HG03108 (cell line): ENCODE measurements around the gene FAM219B.

ENCODE experiments used
- ATAC-seq: cut with Tn5 transposase; IDR thresholded peaks from one replicate; pipeline ENCODE4 v1.9.1; 2021; ENCODE audit warnings: moderate library complexity; ENCODE audit not compliant: unreplicated experiment

The FAM219B gene

DNA sequence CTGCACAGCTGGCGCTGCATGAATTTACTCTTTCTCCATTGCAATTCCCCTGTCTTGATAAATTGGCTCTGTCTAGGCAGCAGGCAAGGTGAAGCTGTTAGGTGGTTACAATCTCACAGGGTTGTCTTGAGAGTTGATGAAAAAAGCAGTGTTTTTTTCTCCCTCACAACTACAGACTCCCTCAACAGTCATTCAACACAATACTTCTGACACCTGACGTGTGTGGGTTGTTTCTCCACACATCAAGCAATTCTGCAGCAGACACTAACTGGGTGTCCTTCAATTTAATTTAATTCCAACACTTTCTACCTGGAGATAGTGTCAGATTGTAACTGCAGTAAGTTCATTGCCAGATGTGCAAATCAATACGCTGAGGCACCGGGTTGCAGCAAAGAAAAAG is 28.4 kb downstream of the FAM219B start:
- no peak for ATAC-seq

DNA sequence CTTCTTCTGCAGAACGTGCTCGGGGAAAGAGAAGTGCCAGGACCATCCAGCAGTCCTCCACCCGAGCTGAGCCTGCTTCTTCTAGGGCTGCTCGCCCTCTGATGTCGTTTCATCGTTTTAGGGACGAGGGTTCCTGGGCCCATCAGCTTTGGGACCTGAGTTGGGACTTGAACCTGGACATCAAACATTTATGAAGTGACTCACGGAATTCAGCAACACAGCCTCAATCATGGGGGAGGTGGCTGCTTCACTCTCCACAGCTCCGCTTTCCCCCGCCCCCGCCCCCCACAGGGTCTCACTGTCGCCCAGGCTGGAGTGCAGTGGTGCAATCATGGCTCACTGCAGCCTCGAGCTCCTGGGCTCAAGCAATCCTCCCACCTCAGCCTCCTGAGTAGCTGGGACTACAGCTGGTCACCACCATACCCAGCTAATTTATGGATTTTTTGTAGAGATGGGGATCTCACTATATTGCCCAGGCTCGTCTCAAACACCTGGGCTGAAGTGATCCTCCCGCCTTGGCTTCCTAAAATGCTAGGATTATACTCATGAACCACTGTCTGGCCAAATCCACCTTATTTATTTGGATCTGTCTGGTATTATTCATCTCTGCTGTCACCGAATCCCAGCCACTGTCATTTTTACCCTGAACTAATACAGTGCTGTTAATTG is 32.8 kb downstream of the FAM219B start:
- no peak for ATAC-seq

DNA sequence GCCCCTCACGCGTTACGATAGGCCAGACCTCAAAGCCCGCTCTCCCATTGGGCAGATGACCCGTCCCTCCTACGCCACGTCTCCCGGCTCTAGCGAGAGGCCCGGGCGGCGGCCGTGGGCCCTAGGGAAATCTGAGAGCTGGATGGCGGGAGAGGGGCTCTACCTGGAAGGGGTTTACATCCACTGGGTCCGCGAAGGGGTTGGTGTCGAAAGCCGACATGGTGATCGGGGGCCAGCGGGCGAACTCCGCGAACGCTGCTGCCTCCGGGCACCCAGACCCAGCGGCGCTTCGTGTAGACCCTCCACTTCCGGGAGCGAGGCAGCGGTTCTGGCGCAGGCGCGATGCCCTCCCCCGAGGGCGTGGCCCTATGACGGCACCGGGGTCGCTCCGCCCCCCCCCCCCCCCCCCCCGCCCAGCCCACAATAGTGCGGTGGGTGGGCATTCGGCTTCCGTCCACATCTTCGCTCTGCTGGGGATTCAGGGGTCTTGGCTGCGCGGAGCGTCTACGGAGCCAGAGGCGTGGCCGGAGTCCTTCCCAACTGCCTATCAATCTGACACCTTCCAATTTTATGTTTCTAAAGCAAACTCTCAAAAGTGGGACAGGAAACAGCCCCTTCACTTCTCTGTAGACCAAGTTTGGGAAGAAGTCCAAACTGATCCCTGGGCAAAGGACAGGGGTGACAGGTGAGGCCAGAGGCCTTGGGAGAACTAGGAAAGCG is 33.5 kb downstream of the FAM219B start, which contains the start of gene SCAMP2:
TSS of gene SCAMP2 (minus strand) at position 330 of the 720 bp plus-strand sequence. CDS start at position 220, 110 bp downstream.
- ATAC-seq = peak; percentile 71

DNA sequence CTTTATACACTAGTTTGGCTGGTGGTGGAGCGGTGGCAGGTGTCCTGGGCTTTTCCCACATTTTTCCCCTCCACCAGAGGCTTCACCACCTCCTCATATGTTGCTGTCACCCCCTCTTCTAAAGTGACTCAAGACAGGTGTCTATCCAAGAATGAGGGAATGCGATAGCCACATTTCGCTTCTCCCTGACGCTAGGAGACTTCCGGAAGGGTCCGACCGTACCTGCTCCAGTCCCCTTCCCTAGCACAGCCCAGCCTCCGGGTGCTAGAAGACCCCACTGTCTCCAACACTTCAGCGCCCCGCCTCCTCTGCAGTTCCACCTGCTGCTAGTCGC is 34.0 kb downstream of the FAM219B start:
- ATAC-seq = no peak

DNA sequence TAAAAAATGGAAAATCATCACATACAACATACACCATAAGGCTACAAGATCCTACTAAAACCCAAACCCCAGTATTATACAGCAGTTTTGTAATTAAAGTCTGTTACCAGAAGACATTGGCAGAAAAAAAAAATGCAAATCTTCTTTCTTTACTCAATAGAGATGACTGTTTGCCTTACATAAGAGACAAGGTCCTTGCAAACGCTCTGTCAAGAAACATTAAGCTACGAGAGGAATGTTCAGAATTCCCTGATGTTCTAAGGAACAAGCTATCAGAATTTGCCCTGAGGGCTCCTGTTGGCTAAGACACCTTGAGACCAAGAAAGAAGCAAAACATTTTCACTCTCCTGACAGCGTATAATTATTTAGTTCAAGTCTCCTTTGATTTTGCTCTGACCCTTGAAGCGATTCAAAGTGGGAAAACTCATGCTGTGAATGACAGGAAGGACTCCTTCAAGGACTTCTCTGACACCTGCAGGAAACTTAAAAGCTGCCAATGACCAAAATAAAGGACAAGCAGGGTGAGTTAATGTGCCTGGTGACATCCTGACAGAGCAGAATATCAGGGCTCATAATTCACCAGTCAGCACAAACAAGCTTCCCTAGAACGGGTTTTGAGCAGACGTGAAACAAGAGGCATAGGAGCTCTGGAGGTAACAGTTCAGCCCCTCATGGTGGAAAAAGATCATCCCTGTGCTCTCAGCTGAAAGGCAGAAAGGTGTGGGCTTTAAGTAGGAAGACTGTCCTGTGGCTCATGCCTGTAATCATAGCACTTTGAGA is 36.0 kb downstream of the FAM219B start:
- no peak for ATAC-seq

DNA sequence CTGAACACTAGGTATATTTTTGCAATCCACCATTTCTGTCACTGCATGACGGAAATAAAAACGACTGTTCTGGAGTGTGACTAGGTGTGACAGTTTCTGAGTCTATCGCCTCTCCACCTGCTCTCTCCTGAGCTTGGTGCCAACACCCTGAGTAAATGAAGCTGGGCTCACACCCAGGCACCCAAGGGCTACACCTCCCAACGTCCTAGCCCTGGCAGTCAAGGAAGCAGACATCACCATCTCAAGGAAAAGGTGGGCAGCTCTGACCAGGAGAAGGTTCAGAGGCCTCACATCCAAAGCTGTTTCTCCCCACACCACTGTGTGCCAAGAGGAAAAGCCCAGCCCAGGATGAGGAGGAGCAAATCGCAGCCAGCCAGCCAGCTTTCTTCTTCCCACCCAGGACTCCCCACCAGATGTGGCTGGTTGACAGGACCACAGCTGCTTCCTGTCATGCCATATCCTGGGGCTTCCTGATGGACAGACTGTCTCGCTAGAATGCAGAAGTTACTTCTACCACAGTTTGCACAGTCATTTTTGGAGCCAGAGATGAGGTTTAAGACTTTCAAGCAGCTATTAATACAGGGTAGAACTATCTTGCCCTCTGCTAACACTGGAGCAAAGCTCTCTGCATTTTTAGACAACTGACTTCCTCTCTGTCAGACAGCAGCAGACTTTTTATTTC is 36.8 kb downstream of the FAM219B start:
- peak; percentile 53 for ATAC-seq

DNA sequence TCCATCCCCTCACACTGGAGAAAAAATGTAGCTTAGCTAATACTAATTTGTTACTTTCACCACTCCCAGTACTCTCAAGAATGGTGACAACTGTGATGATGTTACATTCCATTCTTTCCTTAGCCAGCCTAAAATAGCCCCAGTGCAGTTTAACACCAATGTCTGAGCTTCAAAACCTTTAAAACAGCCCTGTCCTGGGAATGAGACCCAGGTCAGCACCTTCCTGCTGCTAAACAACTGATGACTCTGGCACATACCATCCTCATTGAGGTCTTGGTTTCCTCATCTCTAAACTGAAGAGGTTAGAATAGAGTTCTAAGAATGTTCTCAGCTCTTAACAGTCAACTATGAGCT is 37.3 kb downstream of the FAM219B start:
- ATAC-seq = no peak

DNA sequence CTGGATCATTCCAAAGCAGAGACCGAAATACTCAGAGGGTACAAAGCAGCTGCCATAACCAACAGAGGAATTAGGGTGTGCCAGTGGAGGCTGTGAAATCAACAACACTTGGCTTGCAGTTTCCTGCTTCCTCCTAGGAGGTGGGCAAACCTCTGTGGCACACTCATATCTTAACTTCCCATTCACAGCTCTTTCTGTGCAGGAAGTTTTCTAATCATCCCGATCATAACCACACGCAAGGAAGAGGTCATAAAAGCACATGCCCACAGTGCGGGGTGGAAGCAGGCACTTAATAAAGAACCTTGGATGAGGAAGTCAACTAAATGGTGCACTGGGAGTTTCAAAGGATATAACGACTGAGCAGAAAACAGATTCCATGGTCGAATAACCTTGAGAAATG is 38.6 kb downstream of the FAM219B start:
- ATAC-seq = no peak

DNA sequence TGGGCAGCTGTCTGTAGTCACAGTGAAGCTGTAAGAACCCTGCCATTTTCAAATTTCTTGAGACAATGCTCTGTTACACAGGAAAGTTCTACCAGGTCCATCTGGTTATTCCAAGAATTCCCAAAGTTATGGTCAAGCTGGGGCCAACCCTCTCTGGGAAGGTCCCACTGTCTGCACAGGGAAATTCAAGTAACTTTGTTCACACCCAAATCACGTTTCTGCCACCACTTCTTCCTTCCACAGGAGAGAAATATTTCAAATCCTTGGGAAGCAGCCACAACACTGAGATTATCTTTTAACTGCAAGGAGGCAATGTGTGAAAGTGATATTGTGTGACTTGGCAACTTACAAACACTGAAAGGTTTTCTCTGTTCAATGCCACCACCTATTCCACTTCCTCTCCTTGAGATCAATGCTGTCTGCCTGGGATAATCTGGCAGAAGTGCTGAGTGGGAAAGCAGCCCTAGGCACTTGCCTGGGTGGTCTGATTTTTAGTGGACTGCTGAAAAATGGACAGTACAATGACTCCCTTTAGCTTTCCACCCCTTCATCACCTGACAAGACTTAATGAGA is 39.1 kb downstream of the FAM219B start:
- no peak for ATAC-seq

DNA sequence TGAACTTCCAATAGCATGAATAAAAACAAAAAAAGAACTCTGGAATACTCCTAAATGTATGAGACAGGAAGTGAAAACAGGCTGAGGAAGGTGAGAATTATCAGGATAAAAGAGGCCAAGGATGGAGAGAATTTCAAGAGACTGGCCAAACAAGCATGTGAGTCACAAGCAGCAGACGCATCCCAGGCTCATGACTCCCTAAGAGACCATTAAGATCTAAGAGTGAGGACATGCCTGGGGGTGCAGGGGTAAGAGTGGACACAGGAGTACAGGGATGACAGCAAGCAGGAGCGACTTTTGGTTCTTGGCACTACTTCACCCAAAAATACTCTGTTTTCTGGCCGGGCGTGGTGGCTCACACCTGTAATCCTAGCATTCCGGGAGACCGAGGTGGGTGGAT is 40.6 kb downstream of the FAM219B start:
- ATAC-seq = no peak

DNA sequence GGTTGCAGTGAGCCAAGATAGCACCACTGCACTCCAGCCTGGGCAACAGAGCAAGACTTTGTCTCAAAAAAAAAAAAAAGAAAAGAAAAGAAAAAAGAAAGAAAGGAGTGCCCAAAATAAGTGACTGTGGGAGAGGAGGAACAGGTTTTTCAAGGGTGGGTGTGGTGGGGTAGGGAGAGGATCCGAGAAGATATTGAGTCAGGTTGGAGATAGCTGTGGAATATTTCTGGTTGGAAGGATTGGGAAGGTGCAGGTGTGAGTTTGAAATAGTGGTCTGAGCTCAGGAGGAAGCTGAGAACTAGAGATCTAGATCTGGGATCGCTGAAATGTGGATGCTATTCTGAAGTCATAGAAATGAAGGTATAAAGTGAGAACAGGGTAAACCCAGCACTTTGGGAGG is 41.3 kb downstream of the FAM219B start:
- ATAC-seq = no peak

DNA sequence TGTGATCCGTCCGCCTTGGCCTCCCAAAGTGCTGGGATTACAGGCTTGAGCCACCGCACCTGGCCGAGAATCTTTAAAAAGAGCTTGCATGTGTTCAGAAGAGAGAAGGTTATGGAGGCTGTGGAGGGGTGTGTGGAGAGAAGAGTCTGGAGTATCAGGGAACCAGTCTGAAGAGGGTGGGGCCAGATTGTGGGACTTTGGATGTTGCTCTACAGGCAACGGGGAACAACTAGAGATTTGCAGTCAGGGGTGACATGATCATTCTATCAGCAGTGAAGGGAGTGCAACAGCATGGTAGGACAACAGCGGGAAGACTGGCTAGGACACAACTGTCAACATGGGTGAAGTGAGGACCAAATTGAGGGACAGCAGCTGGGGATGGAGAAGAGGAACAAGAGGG is 42.4 kb downstream of the FAM219B start:
- no peak for ATAC-seq

DNA sequence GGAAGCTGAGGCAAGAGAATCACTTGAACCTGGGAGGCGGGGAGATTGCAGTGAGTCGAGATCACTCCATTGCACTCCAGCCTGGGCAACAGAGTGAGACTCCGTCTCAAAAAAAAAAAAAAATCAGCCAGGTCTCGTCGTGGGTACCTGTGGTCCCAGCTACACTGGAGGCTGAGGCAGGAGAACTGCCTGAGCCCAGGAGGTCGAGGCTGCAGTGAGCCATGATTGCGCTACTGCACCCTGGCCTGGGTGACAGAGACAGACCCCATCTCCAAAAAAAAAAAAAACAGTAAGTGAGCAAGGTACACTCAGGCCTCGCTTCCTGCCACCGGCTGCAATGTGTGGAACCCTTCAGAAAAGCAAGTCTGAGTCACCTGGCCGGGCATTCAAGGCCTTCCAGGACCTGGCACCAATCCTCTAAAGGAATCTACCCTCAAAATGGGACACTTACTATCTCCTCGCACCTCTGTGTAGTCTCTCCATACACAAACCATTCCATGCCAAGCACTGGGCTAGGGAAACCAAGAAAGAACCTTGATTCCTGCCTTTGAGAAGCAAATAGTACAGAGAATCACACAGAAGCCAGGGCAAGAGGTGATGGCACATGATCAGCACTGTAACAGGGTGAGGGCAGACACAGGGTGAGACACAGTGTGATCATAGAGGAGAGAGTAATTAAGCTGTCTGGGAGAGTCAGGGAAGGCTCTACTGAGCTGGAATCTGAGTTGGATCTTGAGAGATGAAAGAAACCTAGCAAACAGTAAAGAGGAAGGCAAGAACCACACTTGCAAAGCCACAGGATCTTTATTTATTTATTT is 43.2 kb downstream of the FAM219B start:
- ATAC-seq = no peak

DNA sequence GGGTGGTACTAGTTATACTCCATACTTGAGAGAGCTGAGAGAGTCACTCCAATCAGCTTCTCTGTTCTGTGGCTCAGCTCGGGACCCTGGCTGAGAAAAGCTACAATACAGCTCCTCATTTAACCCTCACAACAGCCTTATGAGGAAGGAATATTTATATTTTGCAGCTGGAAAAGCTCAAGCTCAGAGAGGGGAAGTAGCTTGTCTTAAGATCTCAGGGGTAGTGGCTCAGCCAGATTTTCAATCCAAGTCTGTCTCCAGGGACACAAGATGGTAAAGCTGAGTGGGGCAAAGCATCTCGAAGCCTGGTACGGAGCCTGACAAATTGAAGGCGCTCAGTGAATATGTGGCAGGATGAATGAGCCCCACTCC is 48.3 kb downstream of the FAM219B start:
- ATAC-seq = no peak

DNA sequence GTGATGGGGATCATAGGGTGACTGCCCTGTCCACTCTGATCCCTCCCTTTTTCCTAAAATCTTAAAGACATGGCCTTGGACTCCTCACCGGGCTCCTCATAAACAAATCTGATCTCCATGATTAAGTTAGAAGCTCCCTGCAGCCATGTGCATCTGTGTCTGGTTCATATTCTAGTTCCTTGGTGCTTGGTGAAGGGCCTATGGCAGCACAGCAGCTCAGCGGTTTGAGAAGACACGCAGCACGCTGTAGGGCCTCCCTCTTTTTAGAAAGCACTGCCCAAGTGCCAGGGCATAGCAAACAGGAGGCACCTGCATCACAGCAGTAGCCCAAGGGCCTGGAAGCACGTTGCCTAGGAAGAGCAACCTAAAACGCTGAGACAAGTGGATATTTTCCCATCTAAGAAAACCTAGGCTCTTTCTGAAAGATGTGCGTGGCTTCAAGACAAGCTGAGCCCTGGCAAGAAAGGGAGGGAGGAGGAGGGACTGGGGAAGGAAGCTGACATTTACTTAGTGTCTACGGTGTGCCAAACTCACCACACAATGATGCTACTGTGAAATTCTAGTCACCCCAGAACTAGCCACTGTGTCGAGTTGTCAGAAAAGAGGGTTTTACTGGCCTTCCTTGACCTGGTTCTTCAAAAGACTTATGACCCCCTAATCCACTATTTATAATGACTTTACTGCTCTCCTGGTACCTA is 48.8 kb downstream of the FAM219B start:
- no peak for ATAC-seq

DNA sequence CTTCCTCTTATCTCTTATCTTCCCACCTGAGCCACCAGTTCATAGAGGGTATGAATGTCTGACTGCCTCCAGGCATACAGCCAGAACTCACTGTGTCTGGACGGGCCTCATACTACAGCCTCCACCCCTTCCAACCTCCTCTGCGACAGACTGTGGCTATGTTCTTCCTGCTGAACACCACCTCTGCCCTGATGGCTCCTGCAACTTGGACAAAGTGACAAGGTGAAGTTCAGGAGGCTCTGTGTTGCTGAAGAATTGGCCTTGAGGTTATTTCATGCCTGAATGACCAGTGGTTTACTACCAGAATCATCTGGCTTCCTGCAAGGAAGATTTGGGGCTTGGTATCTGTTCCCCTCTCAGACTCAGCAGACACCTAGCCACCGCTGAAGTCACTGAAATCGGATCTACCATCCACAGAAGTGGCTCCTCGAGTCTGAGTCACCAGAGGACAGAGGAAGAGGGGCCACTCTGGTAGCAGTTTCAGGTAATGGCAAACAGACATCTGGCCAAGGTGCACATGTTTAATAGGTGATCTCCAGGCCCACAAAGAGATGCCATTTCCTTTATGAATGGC is 49.5 kb downstream of the FAM219B start:
- ATAC-seq = peak; percentile 80

DNA sequence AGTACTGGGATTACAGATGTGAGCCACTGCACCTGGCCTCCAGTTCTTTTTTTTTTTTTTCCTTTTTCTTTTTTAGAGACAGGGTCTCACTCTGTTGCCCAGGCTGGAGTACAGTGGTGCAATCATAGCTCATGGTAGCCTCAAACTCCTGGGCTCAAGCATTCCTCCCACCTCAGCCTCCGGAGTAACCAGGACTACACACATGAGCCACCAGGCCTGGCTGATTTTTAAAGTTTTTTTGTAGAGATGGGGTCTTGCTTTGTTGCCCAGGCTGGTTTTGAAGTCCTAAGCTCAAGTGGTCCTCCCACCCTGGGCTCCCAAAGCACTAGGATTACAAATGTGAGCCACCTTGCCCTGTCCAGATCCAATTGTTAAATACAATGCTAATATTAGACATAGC is 50.1 kb downstream of the FAM219B start:
- ATAC-seq = no peak

DNA sequence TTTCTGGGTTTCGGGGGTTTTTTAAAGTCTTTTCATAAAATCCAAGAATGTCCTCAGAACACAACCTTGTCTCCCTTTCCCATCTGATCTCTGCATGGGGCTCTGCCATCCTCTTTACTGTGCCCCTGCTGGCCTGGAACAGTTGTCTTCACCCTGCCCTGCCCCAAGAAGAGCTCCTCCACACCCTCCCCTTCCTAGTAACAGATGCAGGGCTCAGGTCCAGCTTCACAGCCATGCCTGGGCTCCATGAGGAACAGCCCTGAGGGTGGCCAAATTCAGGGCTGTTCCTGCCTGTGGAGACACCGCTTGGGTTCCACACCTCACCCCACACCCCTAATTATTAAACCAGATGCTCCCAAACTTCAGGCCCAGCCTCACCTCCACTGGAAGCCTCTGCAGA is 50.8 kb downstream of the FAM219B start:
- ATAC-seq = no peak

DNA sequence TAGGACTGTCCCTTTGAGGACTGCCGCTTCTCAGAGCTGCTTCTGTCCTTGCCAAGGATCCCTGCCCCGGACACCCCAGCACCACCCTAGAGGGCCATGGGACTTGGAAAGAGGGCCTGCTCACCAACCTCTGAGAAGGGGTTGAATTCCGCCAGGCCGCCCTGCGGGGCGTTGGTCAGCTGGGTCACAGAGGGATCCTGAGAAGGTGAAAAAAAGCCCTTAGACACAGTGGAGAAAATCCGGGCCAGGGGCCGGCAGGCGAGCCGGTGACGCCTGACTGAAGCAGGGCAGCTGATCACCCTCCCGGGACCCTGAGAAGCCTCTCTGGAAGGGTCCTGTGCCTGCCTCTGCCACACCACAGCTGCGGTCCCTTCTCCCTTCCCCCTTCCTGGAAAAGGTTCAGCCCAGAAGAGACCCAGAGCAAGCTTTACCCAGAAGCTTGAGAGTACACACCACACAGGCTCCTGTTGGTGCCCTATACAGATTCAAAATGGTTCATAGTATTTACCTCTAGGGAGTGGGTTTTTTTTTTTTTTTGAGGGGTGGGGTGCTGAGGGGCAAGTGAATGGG is 52.1 kb downstream of the FAM219B start:
- ATAC-seq = no peak
